HFFc6 (cell line): Measurements from ENCODE around the gene ATP2B3. TPM values are rescaled to one million over a fixed set of nuclear protein-coding genes. Genes with fewer than 3 reads are reported as not detected.

Experiments used
- DNase-seq: peaks from one replicate; pipeline ENCODE4 v3.0.0-alpha.2; 2018
- H3K27ac Mint-ChIP-seq: 2 replicates; pipeline ENCODE4 v1.8.0; 2020; ENCODE audit warnings: mild to moderate bottlenecking, mixed read lengths
- H3K27me3 Mint-ChIP-seq: 2 replicates; pipeline ENCODE4 v1.8.0; 2021; ENCODE audit warnings: mild to moderate bottlenecking, moderate library complexity, mixed read lengths; ENCODE audit not compliant: insufficient read depth
- H3K36me3 Mint-ChIP-seq: 2 replicates; pipeline ENCODE4 v1.8.0; 2021; ENCODE audit warnings: low read depth, mixed read lengths
- H3K4me1 Mint-ChIP-seq: 2 replicates; pipeline ENCODE4 v1.8.0; 2020; ENCODE audit warnings: low read depth, mixed read lengths
- H3K4me3 Mint-ChIP-seq: 2 replicates; pipeline ENCODE4 v1.8.0; 2020; ENCODE audit warnings: mild to moderate bottlenecking, moderate library complexity, mixed read lengths
- H3K9me3 Mint-ChIP-seq: 2 replicates; pipeline ENCODE4 v1.8.0; 2020; ENCODE audit warnings: mild to moderate bottlenecking, mixed read lengths
- total RNA-seq, 6 experiments: library from RNA; stranded (reverse); fragmentation: NEBNext Ultra II Directional; extraction: Animal tissue kit (Norgen Biotek cat#: 25700); gene quantifications; 2 replicates in 1 of 6; 3 replicates in 5 of 6; pipeline ENCODE4 v1.2.3, GENCODE V29; 2021
- TF ChIP-seq, protein P1 (sequence below): fragments of 200-600 bp; sonication (generic); IDR thresholded peaks from 2 replicates; pipeline ENCODE4 v1.5.0; 2021; ENCODE audit warnings: antibody characterized with exemption, mild to moderate bottlenecking

Gene ATP2B3
- total RNA-seq, 6 experiments from 2014 or later, result not detected

GRCh38 chrX:153628665-153629064 lies 111.2 kb downstream of the ATP2B3 start:
- no peak for DNase-seq
- Mint-ChIP-seq H3K36me3 (peaks cover 5% of the 10 kb centered on the region; the same call in 1 of the 2 replicates), H3K9me3 (peaks cover 7% of the 10 kb centered on the region), H3K27ac (no peak overlapping the region), H3K4me3 (no peak overlapping the region), H3K27me3 (peaks cover 19% of the 10 kb centered on the region), H3K4me1 (no peaks in the 10 kb centered on the region)
- TF ChIP-seq, protein P1, sequence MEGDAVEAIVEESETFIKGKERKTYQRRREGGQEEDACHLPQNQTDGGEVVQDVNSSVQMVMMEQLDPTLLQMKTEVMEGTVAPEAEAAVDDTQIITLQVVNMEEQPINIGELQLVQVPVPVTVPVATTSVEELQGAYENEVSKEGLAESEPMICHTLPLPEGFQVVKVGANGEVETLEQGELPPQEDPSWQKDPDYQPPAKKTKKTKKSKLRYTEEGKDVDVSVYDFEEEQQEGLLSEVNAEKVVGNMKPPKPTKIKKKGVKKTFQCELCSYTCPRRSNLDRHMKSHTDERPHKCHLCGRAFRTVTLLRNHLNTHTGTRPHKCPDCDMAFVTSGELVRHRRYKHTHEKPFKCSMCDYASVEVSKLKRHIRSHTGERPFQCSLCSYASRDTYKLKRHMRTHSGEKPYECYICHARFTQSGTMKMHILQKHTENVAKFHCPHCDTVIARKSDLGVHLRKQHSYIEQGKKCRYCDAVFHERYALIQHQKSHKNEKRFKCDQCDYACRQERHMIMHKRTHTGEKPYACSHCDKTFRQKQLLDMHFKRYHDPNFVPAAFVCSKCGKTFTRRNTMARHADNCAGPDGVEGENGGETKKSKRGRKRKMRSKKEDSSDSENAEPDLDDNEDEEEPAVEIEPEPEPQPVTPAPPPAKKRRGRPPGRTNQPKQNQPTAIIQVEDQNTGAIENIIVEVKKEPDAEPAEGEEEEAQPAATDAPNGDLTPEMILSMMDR, result no peak

- TF ChIP-seq, protein P1, result no peak
- Mint-ChIP-seq H3K9me3 (peaks cover 7% of the 10 kb centered on the region), H3K4me3 (no peak overlapping the region), H3K27me3 (peaks cover 25% of the 10 kb centered on the region), H3K4me1 (no peaks in the 10 kb centered on the region), H3K27ac (no peak overlapping the region), H3K36me3 (peaks cover 5% of the 10 kb centered on the region; the same call in 1 of the 2 replicates)
- DNase-seq, result no peak
These were observed 113.9 kb downstream of the ATP2B3 start for GRCh38 chrX:153631346-153631745.

DNA sequence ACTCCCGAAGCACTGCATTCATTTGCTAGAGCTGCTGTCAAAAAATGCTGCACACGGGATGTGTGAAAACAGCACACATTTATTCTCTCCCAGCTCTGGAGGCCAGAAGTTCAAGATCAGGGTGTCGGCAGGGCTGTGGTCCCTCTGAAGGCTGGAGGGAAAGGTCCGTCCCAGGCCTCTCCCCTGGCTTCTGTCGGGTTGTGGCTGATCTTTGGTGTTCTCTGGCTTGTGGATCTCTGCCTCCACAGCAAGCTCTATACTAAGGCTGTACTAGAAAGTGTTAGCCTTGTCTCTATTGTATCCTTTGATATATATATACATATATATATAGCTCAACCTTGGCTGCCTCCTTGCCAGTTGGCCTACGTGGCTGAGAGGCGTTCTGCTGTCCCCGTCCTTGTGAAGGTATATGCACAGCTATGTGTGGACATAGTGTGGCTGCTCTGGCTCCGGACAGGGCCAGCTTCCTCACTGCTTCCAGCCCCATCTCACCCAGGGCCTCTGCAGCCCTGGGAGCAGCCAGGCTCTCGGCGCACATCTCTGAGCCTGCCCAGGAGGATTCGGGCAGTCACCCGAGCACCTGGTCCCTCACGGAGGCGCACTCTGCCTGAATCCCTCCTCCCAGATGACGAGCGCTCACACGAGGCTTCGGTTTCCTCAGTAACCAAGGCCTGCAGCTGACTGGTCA lies 114.6 kb downstream of the ATP2B3 start:
- peaks cover 25% of the 10 kb centered on the region for H3K27me3 Mint-ChIP-seq
- DNase-seq, result no peak
- no peak overlapping the region for H3K4me3 Mint-ChIP-seq
- H3K27ac Mint-ChIP-seq, result no peak overlapping the region
- H3K36me3 Mint-ChIP-seq, result peaks cover 5% of the 10 kb centered on the region; the same call in 1 of the 2 replicates
- peaks cover 7% of the 10 kb centered on the region for H3K9me3 Mint-ChIP-seq
- H3K4me1 Mint-ChIP-seq, result no peaks in the 10 kb centered on the region
- TF ChIP-seq, protein P1, result no peak

Other genes starting within 250 kb of the ATP2B3 start
- gene PNMA6F, start 195.9 kb upstream of the ATP2B3 start, total RNA-seq, result not detected
- 10 to 100 TPM; 10.5 to 14.2 (median 12.5) TPM for gene ZNF275, start 183.5 kb upstream of the ATP2B3 start, total RNA-seq
- gene PNMA6E, start 116.3 kb upstream of the ATP2B3 start, total RNA-seq, result not detected
- under 1 TPM; 0.03 to 0.38 (median 0.06) TPM for gene ZFP92, start 106.2 kb upstream of the ATP2B3 start, total RNA-seq
- under 1 TPM; 0.33 to 0.99 (median 0.69) TPM for gene TREX2, start 71.6 kb upstream of the ATP2B3 start, total RNA-seq
- 10 to 100 TPM; 20.3 to 32.0 (median 28.2) TPM for gene HAUS7, start 47.1 kb upstream of the ATP2B3 start, total RNA-seq
- 100 to 1,000 TPM; 324 to 382 (median 367) TPM for gene BGN, start 22.7 kb upstream of the ATP2B3 start, total RNA-seq
- 10 to 100 TPM; 25.7 to 31.9 (median 29.6) TPM for gene CCNQ, start 81.5 kb downstream of the ATP2B3 start, total RNA-seq
- not detected for gene DUSP9, start 129.6 kb downstream of the ATP2B3 start, total RNA-seq
- under 1 TPM in 2 of 6 experiments, not detected in 4; 0.26 to 0.43 TPM for gene PNCK, start 156.2 kb downstream of the ATP2B3 start, total RNA-seq
- 10 to 100 TPM; 14.0 to 33.8 (median 17.7) TPM for gene SLC6A8, start 170.3 kb downstream of the ATP2B3 start, total RNA-seq
- 100 to 1,000 TPM; 203 to 295 (median 218) TPM for gene BCAP31, start 206.7 kb downstream of the ATP2B3 start, total RNA-seq
- gene ABCD1, start 207.2 kb downstream of the ATP2B3 start, total RNA-seq, result 10 to 100 TPM; 12.9 to 18.9 (median 14.5) TPM
- gene PLXNB3, start 246.6 kb downstream of the ATP2B3 start, total RNA-seq, result 10 to 100 TPM; 13.2 to 33.4 (median 15.8) TPM